ENCODE results near the gene PNMA8B.
"Not testable (repeated sequence)": the region's sequence is repeated elsewhere in the genome, so short reads cannot be mapped to it uniquely, and the experiment has no call there.

The PNMA8B gene, protein sequence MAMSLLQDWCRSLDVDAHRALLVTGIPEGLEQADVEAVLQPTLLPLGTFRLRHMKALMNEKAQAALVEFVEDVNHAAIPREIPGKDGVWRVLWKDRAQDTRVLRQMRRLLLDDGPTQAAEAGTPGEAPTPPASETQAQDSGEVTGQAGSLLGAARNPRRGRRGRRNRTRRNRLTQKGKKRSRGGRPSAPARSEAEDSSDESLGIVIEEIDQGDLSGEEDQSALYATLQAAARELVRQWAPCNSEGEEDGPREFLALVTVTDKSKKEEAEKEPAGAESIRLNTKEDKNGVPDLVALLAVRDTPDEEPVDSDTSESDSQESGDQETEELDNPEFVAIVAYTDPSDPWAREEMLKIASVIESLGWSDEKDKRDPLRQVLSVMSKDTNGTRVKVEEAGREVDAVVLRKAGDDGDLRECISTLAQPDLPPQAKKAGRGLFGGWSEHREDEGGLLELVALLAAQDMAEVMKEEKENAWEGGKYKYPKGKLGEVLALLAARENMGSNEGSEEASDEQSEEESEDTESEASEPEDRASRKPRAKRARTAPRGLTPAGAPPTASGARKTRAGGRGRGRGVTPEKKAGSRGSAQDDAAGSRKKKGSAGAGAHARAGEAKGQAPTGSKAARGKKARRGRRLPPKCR

DNA sequence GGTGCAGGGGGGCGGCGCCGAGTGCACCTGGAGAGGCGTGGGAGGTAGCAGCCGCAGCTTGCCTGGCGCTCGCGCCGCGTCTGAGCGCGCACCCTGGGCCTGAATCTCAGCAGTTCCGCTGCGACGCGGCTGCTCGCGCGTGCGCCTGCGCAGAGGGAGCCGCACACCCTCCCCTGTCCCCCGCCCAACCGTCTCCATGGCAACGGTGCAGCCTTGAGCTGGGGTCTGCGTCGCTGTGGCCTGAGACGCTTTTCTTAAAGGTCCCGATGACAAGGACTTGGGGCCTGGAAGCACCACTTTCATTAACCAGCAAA is at the start of gene PNMA8B:
PNMA8B (minus strand) TSS at position 82 of the 314 bp plus-strand sequence. CDS start 402 bp downstream, outside the sequence.
- peak; percentile 61 for DNase-seq

- no peak for DNase-seq
These were observed 49.0 kb upstream of the PNMA8B start for GRCh38 chr19:46544651-46545050.

- DNase-seq = peak; percentile 84
These were observed 47.0 kb upstream of the PNMA8B start for GRCh38 chr19:46542428-46543230.

DNA sequence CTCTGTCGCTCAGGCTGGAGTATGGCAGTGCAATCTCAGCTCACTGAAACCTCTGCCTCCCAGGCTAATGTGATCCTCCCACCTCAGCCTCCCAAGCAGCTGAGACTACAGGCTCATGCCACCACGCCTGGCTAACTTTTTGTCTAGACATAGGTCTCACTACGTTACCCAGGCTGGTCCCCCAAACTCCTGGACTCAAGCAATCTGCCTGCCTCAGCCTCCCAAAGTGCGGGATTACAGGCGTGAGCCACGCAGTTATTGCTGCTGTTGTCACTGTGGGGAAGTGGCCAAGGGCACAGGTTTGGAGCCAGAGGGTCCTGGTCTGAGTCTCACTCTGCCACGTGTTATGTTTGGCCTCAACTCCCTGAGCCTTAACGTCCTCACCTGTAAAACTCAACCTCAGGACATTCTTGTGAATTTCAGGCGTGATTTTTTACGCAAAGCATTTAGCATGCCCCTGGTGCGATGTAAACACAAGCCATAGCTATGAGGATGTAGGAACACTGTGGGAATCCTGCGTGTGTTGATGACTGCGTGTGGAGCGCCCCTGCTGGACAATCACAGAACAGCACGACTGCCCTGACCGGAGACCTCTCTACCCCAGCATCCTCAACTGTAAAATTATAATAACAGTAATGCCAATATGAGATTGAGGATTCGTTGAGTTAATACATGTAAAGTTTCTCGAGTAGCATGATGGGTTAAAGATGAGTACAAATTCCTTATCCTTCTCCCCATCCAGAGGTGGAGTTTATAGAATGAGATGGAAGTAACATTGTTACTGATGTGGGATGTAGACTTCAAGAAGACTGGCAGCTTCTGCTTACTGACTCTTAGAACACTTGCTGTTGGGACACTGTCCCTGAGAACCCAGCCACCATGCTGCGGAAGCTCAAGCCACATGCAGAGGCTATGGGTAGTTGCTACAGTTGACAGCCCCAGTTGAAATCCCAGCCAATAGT is 41.8 kb upstream of the PNMA8B start:
- peak; percentile 21 for DNase-seq

DNA sequence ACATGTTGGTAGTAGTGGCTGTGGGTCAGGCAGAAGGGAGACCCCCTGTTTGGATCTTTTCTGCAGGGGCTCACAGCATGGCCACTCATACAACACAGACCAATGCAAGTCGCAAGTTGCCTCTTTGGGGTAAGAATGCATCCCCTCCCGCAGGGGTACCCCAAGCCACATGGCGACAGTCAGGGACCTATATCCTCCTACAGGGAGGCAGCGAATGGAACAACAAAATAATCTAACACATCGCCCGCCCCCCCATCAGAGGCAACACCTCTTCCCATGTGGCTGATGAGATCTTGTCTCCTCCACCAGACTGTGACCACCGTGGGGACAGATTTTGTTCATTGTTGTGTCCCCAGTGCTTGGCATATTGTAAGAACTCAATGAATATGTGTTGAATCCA is 40.7 kb upstream of the PNMA8B start:
- no peak for DNase-seq

DNA sequence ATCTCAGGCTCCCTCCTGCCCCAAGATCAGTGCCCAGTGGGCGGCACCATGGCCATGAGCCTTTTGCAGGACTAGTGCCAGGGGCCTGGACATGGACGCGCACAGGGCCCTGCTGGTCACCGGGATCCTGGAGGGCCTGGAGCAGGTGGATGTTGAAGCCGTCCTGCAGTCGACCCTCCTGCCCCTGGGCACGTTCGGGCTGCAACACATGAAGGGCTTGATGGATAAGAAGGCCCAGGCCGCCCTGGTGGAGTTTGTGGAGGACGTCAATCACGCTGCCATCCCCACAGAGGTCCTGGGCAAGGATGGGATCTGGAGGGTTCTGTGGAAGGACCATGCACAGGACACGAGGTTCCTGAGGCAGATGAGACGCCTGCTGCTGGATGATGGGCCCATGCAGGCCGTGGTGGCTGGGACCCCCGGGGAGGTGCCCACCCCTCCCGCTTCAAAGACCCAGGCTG is 38.0 kb upstream of the PNMA8B start:
- no peak for DNase-seq

- no peak for DNase-seq
These were observed 37.5 kb upstream of the PNMA8B start for GRCh38 chr19:46533078-46533620.

- DNase-seq = peak; percentile 77
These were observed 35.0 kb upstream of the PNMA8B start for GRCh38 chr19:46530636-46531035.

GRCh38 chr19:46529622-46530451 is 34.2 kb upstream of the PNMA8B start:
- peak; percentile 45 for DNase-seq

DNA sequence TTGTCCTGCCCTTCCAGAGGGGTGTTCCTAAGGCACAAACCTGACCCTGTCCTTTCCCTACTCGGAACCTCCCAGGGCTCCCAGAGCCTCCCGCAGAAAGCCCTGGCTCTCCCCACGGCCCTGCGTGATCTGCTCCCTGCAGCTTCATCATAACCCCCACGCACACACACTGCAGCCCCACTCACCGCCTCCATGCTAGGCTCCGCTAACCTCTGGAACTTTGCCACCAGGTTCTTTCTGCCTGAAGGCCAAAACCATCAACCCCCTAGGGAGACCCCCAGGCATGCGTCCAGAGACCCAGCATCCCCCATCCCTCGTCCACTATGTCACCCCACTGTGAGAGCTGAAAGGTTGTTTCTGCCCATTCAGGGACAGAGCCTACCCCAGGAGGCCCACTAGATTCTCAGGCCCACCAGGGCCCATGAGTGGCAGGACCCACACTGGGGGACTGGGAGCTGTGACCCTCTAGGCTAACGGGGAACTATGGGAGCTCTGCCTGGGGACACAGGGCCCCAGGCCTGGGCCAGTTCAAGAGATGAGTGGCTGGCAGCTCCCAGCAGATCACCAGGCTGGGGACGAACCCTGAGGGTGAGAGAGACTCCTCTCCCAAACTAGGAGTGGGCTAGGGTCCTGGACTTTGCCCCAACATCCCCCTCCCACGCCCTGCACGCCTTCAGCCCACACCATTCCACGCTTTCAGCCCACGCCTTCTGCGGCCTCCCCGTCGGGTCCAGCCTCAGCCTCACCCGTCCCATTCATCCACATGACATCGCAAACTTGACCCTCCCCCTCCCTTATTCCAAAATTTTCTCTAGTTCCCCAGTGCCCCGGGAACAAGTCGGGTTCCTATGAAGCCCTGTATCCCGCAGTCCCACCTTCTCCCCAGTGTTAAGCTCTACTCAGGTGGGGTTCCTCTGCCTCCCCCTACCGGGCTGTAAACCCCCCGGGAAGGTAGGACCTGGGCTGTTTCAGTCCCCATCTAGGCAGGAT is 33.2 kb upstream of the PNMA8B start:
- no peak for DNase-seq

DNA sequence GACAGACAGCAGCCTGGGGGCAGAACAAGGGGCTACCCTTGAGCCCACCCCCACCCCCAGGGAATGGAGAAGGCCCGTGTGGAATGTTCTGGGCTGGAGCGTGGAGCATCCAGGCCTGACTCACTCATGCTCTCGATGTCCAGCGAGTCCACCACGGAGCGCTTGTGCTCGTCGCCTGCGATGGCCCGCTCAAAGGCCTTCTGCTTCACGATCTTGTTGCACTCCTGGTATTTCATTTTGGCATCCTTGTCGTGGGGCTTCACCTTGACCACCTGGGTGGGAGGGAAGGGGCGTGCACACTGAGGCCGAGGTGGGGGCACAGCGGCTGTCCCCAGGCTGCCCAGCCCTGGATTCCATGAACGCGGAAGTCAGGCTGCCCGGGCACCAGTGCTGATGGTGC is 31.1 kb upstream of the PNMA8B start:
- not testable (repeated sequence) for DNase-seq

- DNase-seq = no peak
These were observed 28.6 kb upstream of the PNMA8B start for GRCh38 chr19:46524308-46524707.

DNA sequence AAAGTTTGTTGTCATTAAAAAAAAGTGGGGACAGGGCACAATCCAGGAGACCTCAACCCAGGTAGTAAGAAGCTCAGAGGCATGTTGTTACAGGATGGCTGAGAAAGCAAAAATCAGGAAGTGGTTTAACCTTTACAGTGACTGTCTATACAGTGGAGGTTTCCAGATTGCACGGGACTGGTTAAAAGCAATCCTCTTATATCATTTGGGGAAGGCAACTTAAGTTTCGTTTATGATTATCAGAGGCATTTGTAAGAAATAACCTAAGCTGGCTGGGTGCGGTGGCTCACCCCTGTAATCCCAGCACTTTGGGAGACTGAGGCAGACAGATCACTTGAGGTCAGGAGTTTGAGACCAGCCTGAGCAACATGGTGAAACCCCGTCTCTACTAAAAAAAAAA is 27.3 kb upstream of the PNMA8B start:
- not testable (repeated sequence) for DNase-seq

- DNase-seq = no peak
These were observed 25.7 kb upstream of the PNMA8B start for GRCh38 chr19:46521241-46521868.

DNA sequence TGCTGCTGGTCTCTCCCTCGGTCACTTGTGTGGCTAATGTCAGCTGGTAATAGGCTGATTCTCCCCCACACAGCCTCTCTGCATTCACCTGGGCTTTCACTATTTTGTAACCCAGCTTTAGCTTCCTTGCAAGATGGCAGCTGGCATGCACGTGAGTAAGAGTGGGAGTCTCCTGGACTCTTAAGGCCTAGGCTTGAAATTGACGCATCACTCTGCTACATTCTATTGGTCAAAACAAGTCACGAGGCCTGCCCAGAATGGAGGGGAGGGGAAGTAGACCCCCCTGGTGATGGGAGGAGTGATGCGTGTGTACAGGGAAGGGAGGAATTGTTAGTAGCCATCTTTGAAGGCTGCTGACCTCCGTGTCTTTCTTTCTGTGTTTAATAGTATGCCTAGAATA is 24.9 kb upstream of the PNMA8B start:
- no peak for DNase-seq

DNA sequence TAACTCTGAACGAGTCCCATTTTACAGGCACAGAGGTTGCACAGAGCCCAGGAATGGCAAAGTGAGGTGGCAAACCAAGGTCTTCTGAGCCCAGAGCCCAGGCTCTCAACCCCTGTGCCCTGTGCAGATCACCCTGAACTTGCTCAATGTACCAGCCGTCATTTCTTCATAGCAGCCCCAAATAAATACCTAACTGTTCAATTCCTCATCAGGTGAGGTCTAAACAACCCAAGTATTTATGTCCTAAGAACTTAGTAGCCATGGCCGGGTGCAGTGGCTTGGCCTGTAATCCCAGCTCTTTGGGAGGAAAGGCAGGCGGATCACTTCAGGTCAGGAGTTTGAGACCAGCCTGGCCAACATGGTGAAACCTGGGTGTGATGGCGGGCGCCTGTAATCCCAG is 21.8 kb upstream of the PNMA8B start:
- DNase-seq = no peak

DNA sequence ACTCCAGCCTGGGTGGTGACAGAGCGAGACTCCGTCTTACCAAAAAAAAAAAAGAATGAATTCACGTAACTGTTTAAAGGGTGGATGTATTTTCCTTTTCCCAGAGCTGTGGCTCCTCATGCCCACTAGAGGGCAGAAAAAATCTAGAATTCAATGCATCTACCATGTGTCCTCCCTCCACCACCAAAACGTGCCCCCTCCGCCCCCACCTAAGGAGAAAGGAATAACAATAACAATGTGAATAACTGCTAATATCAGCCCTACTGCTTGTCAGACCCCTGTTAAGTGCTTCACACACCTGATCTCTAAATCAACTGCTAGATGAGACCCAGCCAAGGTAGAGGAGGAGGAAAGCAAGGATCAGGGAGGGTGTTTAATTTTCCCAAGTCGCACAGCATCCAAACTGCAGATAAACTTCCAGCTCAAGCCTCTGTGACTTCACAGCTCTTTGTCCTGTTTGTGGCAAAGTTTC is 20.2 kb upstream of the PNMA8B start:
- DNase-seq = peak; percentile 14

- no peak for DNase-seq
These were observed 19.6 kb upstream of the PNMA8B start for GRCh38 chr19:46515290-46515609.

DNA sequence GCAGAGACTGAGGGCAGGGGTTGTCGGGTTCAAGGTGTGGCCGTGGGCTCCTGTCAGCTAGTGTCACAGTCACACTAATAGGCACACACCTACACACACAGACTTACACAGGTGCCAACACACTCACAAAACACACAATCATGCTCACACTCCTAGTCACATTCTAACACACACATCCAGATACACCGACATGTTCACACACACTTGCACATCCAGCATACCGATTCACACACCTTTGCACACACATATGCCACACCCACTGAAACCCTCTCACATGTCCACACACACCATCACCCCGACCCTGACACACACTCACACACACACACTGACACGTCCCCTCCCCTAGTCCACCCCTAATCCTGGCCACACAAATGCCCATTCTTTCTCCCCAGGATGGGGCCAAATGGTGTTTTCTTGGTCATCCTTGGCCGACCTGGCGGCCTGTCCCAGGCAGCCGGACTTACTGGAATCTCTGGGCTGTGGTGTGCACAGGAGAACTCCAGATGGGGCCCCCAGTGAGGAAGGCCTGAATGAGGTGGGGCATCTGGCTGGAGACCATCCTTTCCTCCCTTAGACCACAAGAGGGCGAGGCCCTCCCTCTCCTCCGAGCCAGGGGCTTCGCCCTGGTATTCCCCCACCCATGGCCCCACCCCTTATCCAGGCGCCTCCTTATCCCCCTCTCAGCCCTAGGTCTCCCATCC is 19.1 kb upstream of the PNMA8B start:
- no peak for DNase-seq
